ENCODE measurements around the gene TRPM3. TPM values are rescaled to one million over a fixed set of nuclear protein-coding genes. Genes with fewer than 3 reads are reported as not detected.
A peak's percentile ranks its signal among the peaks of the same experiment; 100 is the strongest.

Gene TRPM3
- total and polyA plus RNA-seq, 2 of the 13 experiments (the other 11 are each of a cell fraction or from before 2014, with no cell fraction given), result not detected

- TF ChIP-seq ZNF142 (CRISPR knock-in tag; IDR thresholded peaks at IDR 0.05) (no peak), SALL1 (CRISPR knock-in tag; IDR thresholded peaks at IDR 0.05) (no peak), TP53 (CRISPR knock-in tag; conservative IDR thresholded peaks at IDR 0.05) (no peak), CCAR2 (optimal IDR thresholded peaks at IDR 0.05; ENCODE audit: low read depth, low read length) (no peak)
Observed at GRCh38 chr9:70481471-70481870, 640.0 kb downstream of the TRPM3 start (continued).

- FAIRE-seq (no peak), ATAC-seq (peak; percentile 82), DNase-seq (ENCODE audit: low spot score) (no peak)
- H4K20me1 ChIP-seq (ENCODE audit: insufficient read depth, low read length), result no peaks in the 10 kb centered on the region
- ChIA-PET POLR2A (interaction anchor here (2.1 to 5.8 kb wide), 2 partner anchors 10 to 61 kb away, joined by 11 to 40 read pairs; no protein-coding TSS in a partner anchor), CTCF (ENCODE audit: low intra/inter-chr PET ratio, low total read pairs) (no interaction called here)
- no peak overlapping the region for H3K27ac ChIP-seq (ENCODE audit: extremely low read length, insufficient read depth, low read length)
- peaks cover 28% of the 10 kb centered on the region for H3K4me1 ChIP-seq (ENCODE audit: insufficient read depth, low read length)
- H3K4me2 ChIP-seq (ENCODE audit: low read depth, low read length), result peak overlapping the region; percentile 72
- H3K4me3 ChIP-seq (replicated peaks in 1 of 3; ENCODE audit: insufficient read depth in 1 of 3, low read depth in 2 of 3, low read length in 3 of 3), result peak overlapping the region; percentile 7 to 39 (median 20); a peak in 2 of 6 replicates
- 0 out of 2 replicates have a peak overlapping the region, but pooled peaks have one; percentile 1 for H3K9ac ChIP-seq (ENCODE audit: insufficient read depth, low read depth, low read length)
- WGBS (ENCODE audit: low lambda C conversion rate), result 2% methylated on average over 10 of the region's 15 CpGs
- intact Hi-C loops (cut with micrococcal nuclease; ENCODE audit: unreplicated experiment), result loop anchor here (5.0 kb wide), 1 partner anchor 508 kb away; no protein-coding TSS in a partner anchor
- H3K9me3 ChIP-seq (ENCODE audit: low read length), result no peaks in the 10 kb centered on the region
- in situ Hi-C loops (cut with HindIII; ENCODE audit: extremely low pct_ligation_motif_present, low pct_unique_long_range_greater_than_20kb), result loop anchor here (5.0 kb wide), 1 partner anchor 63 kb away; no protein-coding TSS in a partner anchor
- H3K27me3 ChIP-seq (ENCODE audit: control insufficient read depth in 1 of 2, insufficient read depth in 2 of 2, low read length in 2 of 2), result peaks cover 0 to 26% of the 10 kb centered on the region in 2 experiments; a peak in 1 of 5 replicates
- BruUV-seq (replicated peaks), result no TSS peak
- no peaks in the 10 kb centered on the region for H3K36me3 ChIP-seq (replicated peaks in 1 of 2; ENCODE audit: control insufficient read depth in 1 of 2, insufficient read depth in 2 of 2, low read length in 2 of 2)
- no peaks in the 10 kb centered on the region for H3K79me2 ChIP-seq (ENCODE audit: insufficient read depth, low read length)
- H2AFZ ChIP-seq (ENCODE audit: low read length), result no peak overlapping the region
- TF ChIP-seq SMAD3 (CRISPR knock-in tag; IDR thresholded peaks at IDR 0.05), result no peak
- TF ChIP-seq, protein P1, sequence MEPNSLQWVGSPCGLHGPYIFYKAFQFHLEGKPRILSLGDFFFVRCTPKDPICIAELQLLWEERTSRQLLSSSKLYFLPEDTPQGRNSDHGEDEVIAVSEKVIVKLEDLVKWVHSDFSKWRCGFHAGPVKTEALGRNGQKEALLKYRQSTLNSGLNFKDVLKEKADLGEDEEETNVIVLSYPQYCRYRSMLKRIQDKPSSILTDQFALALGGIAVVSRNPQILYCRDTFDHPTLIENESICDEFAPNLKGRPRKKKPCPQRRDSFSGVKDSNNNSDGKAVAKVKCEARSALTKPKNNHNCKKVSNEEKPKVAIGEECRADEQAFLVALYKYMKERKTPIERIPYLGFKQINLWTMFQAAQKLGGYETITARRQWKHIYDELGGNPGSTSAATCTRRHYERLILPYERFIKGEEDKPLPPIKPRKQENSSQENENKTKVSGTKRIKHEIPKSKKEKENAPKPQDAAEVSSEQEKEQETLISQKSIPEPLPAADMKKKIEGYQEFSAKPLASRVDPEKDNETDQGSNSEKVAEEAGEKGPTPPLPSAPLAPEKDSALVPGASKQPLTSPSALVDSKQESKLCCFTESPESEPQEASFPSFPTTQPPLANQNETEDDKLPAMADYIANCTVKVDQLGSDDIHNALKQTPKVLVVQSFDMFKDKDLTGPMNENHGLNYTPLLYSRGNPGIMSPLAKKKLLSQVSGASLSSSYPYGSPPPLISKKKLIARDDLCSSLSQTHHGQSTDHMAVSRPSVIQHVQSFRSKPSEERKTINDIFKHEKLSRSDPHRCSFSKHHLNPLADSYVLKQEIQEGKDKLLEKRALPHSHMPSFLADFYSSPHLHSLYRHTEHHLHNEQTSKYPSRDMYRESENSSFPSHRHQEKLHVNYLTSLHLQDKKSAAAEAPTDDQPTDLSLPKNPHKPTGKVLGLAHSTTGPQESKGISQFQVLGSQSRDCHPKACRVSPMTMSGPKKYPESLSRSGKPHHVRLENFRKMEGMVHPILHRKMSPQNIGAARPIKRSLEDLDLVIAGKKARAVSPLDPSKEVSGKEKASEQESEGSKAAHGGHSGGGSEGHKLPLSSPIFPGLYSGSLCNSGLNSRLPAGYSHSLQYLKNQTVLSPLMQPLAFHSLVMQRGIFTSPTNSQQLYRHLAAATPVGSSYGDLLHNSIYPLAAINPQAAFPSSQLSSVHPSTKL (CRISPR knock-in tag; IDR thresholded peaks at IDR 0.05), result peak; percentile 52; the same call in 1 of the 2 replicates
- TF ChIP-seq ZMYM3 (CRISPR knock-in tag; IDR thresholded peaks at IDR 0.05), result no peak
- peak; percentile 26; the same call in 1 of the 2 replicates for TF ChIP-seq SAP130 (CRISPR knock-in tag; IDR thresholded peaks at IDR 0.05; ENCODE audit: low read depth)
- TF ChIP-seq IRF2 (CRISPR knock-in tag; IDR thresholded peaks at IDR 0.05), result no peak
- TF ChIP-seq TEAD3 (CRISPR knock-in tag; optimal IDR thresholded peaks at IDR 0.05; ENCODE audit: borderline replicate concordance), result peak; percentile 34
- no peak for TF ChIP-seq GATA4 (IDR thresholded peaks at IDR 0.05; ENCODE audit: borderline replicate concordance, low read depth)
- TF ChIP-seq ZNF510 (CRISPR knock-in tag; IDR thresholded peaks at IDR 0.05; ENCODE audit: low read depth), result no peak
- TF ChIP-seq ZBTB21 (CRISPR knock-in tag; IDR thresholded peaks at IDR 0.05), result 0 out of 2 replicates have a peak, but pooled peaks have one; percentile 18
- no peak for TF ChIP-seq RELA (CRISPR knock-in tag; IDR thresholded peaks at IDR 0.05)
- no peak for TF ChIP-seq PHB2 (IDR thresholded peaks at IDR 0.05; ENCODE audit: partially characterized antibody)
Observed at GRCh38 chr9:70480405-70480980, 640.9 kb downstream of the TRPM3 start.

Data from HepG2 (cell line).